Raji (cell line): Measurements from ENCODE around the gene PDE9A.

Experiments
- POLR2A ChIP-seq: IDR thresholded peaks from 2 replicates; pipeline ENCODE4 v1.6.1; 2011; ENCODE audit warnings: low read depth, low read length, control low read depth; ENCODE audit not compliant: insufficient read depth

The PDE9A gene

DNA sequence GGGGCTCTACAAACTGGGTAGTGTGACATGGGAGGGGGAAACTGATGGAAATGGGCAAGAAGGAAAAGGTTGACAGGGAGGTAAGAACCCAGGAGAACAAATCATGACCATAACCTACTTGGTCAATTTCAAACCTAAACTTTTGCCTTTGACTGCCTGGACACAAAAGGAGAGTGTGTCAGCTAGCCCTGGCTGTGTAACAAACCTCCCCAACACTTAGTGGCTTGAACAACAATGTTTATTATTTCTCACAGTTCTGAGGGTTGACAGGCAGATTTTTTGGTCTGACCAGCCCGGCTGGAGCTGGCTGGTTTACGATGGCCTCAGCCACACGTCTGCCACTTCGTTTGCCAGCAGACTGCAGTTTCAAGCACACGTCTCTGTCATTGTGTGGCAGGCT, 133.5 kb downstream of the PDE9A start:
- no peak for TF ChIP-seq POLR2A

DNA sequence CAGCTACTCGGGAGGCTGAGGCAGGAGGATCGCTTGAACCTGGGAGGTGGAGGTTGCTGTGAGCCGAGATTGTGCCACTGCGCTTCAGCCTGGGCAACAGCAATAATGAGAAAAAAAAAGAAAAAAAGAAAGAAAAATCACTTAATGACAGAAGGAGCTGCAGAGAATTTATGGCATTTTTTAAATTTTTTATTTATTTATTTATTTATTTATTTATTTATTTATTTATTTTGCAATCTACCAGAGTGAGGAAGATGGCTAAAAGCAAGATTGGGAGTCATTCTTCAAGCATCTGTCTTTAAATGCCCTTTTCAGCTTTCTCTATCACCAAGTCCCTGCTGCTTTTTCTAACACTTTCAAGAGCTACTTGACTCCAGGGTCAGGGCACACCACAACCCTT, 134.2 kb downstream of the PDE9A start:
- no peak for TF ChIP-seq POLR2A

DNA sequence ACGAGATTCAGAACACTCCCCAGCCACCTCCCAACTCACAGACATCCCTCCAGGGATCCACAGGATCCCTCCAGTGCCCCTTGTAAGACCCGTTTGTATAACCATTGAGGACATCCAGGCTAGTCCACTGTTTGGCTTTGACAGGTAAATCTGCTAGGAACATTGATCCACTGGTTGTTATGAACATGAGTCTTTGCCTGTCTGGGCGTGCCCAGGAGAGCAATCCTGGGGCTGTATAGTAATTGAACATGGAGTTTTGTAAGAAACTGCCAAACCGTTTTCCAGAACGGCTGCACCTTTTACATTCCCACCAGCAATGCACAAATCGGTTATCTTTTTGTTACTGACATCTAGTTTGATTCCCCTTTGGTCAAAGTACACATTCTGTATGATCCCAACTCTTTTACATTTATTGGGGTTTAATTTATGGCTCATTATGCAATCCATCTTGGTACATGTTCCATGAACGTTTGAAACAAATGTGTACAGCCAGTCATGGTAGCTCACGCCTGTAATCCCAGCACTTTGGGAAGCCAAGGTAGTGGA, 137.2 kb downstream of the PDE9A start:
- no peak for TF ChIP-seq POLR2A

DNA sequence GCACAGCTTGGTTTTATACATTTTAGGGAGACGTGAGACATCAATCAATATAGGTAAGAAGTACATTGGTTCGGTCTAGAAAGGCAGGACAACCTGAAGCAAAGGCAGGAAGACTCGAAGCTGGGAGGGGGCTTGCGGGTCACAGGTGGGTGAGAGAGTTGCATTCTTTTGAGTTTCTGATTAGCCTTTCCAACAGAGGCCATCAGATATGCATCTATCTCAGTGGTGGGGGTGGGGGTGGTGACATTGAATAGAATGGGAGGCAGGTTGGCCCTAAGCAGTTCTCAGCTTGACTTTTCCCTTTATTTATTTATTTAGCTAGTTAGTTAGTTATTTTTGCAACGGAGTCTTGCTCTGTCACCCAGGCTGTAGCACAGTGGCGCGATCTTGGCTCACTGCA, 140.4 kb downstream of the PDE9A start:
- no peak for TF ChIP-seq POLR2A

DNA sequence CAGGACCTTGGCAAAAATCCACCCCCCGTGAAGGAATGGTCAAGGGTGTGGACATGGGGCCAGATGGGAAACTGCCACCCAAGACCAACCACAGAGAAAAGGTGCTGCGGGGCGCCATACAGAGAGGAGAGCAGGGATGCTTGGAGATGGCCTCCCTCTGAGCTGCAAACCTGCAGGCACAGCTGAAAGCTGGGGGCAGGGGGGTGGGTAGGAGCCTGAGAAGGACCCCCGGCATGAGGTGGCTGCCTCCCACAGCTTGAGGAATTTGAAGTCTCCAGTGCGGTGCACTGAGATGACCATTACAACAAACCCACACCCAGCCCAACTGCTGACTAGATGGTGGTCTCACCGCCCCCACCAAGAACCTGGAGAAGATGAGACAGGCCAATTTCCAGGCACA, 141.1 kb downstream of the PDE9A start:
- no peak for TF ChIP-seq POLR2A

DNA sequence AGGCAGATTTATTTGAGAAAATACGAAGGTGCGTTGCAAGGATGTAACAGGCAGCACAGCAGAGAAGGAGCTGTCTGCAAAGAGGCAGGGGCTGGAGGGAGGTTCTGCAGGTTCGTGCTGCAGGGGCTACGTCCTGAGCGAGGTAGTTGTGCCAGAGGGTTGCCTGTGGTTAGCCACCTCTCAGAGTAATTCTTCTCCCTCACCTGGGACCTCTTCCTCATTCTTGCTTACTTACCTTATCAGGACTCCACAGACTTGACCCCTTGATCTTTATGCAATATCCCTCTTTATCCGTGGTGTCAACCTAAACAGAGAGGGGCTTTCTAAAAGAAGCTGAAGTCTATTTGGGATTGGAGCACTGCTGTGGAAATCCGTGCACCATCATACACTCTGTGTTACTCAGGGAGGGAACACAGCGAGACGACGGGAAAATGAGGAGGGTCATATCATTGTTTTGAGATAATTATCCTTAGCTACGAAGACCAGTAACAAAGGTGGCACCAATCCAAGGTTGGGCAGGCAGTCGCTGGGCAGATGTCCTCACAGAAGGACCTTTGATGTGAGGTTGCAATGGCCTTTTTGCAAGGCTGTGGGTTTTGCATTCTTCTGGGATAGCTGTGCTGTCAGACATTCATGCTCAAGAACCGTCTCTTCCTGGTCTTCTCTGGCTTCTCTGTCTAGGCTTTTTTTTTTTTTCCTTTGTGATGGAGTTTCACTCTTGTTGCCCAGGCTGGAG, 143.1 kb downstream of the PDE9A start:
- TF ChIP-seq POLR2A = no peak

DNA sequence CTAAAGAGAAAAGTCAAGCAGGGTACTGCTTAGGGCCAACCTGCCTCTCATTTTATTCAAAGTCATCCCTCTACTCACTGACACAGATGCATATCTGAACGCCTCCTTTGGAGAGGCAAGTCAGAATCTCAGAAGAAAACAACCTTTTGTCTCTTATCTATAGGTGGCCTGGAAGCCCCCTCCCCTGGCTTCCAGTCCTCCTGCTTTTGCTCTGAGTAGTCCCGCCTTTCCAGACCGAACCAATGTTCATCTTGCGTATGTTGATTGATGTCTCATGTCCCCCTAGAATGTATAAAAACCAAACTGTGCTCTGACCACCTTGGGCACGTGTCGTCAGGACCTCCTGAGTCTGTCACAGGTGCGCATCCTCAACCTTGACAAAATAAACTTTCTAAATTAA, 144.1 kb downstream of the PDE9A start:
- TF ChIP-seq POLR2A = no peak

DNA sequence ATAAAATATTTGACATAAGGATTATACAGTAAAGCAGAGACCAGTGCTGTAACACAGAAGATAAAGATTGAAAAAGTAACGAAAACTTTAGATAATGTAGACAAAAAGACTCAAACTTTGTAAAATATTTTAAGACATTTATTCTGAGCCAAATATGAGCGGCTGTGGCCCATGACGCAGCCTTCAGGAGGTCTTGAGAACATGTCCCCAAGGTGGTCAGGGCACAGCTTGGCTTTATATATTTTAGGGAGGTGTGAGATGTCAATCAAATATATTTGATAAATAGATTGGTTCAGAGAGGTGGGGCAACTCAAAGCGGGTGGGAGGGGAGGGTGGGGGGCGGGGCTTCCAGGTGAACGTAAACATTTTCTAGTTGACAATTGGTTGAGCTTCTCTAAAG, 144.7 kb downstream of the PDE9A start:
- TF ChIP-seq POLR2A = no peak

DNA sequence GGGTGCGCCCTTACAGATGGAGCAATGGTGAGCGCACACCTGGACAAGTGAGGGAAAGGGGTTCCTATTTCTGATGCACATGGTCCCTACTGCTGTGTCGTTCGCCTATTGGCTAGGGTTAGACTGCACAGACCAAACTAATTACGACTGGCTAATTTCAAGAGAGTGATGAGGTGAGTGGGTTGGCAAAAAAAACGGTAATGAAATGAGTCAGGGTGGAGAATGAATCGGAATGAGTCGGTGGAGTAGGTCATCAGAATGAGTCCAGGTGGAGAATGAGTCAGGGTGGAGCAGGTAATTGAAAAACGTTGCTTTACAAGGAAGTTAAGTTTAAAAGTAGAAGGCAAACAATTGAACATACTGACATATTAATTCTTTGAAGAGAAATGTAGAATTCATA, 146.1 kb downstream of the PDE9A start:
- no peak for TF ChIP-seq POLR2A

DNA sequence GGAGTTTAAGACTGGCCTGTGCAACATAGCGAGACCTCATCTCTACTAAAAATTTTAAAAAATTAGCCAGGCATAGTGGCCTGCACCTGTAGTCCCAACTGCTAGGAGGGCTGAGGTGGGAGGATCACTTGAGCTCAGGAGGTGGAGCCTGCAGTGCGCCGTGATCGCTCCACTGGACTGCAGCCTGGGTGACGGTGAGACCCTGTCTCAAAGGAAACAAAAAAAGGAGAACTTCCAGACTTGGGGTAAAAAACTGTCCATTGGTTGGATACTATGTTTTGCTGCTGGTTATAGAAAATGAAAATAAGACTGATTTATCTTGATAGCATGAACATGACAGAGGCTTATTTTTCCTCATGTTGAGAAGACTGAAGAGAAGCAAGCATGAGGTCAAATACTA, 146.5 kb downstream of the PDE9A start:
- no peak for TF ChIP-seq POLR2A

DNA sequence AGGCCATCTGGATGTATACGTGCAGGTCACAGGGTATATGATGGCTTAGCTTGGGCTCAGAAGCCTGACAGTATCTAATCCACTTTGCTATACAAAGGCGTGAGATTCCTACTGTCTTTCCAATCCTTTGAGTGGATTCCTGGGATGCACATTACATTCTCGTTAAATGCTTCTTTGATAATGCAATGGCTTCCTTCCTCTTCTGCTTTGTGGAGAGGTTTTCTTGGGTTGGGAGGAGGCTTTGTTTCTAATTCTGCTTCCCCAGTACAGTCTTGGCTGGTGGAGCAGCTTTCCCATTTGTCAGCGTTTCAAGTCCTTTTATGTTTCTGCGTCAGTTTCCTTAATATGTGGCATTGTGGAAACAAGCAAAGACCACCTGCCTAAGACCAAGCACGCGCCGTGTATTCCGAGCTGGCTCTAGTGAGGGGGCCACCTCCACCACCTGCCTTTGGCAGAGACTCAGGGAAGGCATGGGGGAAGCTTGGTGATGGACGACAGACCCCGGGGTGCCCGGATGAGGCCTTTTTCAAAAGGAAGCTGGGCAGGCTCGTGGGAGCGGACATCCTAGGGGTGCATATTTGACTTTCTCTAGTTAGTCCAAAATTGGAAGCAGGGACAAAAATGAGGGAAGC, 153.2 kb downstream of the PDE9A start:
- no peak for TF ChIP-seq POLR2A

DNA sequence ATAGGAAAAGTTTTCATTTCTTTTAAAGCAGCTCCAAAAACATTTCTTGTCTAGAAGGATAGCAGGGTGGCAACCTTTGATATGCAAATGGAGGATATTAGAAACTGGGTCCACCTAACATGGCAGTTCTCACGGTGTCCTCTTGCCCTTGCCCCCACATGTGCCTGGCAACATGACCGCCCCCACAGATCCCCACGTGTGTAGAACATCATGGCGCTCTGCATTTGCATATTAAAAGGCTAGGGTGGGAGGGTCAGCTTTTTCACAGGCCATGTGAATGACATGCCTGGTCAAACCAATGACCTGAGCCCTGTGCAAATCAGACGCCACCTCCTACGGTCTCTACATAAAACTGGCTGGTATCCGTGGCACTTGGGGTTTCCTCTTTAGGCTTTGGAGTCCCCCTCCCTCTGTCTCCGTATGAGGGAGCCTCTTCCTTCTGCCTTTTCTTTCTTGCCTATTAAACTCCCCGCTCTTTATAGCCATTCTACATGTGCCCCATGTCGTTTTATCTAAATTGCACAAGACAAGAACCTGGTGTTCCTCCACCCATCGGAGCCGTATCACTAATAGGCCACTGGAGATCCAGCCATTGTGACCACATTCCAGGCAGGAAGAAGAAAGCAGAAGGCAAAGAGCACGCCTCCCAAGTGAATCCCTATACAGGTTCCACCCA, 154.7 kb downstream of the PDE9A start:
- no peak for TF ChIP-seq POLR2A

DNA sequence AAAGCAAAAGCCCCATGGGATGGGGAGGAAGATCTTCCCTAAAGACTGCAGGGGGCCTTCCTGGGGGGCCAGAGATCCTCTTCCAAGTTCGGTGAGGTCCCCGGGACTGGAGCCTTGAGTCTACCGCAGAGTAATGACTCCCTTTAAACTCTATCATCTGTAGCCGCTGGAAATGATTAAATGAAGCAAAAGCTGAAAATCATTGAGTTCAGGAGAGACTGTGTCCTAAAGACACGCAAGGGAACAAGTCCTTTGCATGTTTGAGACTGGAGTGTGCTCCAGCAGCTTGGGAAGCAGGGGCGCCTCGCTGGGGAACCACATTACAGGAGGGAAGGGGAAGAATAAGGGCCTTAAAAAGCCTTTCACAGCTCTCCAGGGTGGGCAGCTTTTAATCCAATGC, 155.8 kb downstream of the PDE9A start:
- no peak for TF ChIP-seq POLR2A

DNA sequence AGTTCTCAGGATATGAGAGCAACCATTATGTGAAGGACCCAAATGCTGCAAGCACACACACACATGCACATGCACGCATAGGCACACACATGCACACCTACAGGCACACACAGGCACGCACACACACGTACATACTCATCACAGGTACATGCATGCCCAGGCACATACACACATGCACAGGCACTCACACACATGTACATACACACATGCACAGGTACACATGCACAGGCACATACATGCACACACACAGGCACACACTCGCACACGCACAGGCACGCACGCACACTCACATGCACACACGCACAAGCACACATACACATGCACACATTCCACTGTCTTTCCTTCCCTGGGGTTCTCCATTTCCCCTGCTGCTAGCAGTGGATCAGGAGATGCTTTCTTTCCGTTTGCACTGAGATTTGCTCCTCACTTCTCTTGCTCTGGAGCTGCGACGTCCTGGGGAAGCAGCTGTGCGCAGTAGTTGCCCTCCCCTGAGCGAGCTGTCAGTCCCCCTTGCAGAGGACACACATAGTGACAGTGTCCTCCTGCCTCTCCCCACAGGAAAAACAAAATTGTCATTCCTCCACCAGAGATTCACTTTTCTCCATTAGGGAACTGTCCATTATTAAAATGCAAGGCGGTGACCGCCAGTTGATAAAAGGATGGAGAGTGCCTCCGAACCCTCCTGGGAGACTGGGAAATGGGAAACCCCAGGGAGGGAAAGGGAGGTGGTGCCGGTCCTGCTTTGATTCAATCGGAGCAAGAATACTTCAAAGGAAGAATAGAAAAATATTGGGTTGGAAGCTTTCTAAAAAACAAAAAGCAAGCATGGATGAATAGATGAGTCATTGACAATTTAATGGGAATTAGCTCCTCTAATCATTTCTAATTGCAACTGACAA, 156.4 kb downstream of the PDE9A start:
- no peak for TF ChIP-seq POLR2A

DNA sequence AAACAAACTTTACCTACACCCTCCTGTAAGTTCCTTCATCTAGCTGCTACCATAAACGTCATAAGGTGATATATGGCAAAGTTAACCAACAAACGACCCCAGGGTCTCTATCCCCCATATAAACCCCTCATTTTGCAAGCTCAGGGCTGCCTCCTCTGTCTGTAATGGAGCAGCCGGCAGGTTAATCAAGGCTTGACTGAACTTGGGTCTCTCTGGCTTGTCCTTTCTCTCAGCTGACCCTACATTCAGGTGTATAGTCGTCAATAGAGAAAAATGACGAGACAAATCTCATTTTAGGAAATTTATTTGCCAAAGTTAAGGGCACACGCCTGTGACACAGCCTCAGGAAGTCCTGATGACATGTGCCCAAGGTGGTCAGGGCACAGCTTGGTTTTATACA, 158.5 kb downstream of the PDE9A start:
- TF ChIP-seq POLR2A = no peak

DNA sequence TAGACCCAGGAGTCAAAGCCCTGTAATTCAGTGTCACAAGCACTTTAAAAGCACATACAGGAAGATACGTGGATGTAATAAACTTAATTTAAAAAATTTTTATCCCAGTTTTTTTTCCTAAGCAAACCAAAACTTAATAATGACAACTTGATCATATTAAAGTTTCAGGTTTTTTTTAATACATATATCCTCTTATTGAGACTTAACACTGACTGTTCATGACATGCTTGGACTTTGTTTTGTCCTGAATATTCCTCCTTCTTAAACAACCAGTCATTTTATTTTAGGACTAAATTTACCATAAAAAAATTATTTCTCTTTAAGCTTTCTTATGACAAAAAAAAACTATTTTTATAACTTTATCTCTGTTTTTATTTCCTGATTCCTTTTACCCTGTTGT, 161.8 kb downstream of the PDE9A start:
- no peak for TF ChIP-seq POLR2A

DNA sequence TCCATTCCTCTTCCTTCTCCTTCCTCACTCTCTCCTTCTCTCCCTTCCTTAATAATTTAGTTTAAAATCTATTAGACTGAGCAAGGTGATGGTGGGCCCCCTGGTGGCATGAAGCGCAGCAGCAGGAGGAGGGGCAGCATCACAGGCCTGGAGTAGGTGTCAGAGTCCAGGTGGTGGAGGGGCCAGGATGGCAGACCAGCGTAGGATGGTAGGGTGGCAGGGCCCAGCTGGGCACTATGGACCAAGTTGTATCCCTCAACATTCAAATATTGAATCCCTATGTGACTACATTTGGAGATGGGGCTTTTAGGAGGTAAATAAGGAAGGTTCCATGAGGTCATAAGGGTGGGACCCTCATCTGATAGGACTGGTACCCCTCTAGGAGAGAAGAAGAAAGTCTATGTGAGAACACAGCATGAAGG, 164.9 kb downstream of the PDE9A start:
- TF ChIP-seq POLR2A = no peak
